GM12874 (cell line): ENCODE results near the gene RTL10.

Source experiments
- TF ChIP-seq, protein P1 (sequence below): IDR thresholded peaks from 2 replicates; pipeline ENCODE4 v1.5.1; 2011; ENCODE audit warnings: low read depth, mild to moderate bottlenecking, control low read depth, low read length, moderate library complexity; ENCODE audit not compliant: insufficient read depth

Gene RTL10

DNA sequence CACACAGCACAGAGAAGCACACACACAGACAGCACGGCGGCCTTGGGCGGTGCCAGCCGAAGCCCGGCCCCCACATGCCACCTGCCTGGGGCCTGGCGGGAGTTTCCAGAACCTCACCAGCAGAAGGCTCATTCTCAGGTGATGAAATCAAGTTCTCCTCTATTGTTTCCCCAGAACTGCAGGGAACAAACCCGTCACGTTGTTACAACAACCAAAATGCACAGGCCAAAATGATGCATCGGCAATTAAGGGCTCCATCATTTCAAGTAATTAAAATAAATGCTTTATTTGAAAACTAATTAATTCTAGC lies 30.8 kb downstream of the RTL10 start:
- TF ChIP-seq, protein P1, sequence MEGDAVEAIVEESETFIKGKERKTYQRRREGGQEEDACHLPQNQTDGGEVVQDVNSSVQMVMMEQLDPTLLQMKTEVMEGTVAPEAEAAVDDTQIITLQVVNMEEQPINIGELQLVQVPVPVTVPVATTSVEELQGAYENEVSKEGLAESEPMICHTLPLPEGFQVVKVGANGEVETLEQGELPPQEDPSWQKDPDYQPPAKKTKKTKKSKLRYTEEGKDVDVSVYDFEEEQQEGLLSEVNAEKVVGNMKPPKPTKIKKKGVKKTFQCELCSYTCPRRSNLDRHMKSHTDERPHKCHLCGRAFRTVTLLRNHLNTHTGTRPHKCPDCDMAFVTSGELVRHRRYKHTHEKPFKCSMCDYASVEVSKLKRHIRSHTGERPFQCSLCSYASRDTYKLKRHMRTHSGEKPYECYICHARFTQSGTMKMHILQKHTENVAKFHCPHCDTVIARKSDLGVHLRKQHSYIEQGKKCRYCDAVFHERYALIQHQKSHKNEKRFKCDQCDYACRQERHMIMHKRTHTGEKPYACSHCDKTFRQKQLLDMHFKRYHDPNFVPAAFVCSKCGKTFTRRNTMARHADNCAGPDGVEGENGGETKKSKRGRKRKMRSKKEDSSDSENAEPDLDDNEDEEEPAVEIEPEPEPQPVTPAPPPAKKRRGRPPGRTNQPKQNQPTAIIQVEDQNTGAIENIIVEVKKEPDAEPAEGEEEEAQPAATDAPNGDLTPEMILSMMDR: no peak

DNA sequence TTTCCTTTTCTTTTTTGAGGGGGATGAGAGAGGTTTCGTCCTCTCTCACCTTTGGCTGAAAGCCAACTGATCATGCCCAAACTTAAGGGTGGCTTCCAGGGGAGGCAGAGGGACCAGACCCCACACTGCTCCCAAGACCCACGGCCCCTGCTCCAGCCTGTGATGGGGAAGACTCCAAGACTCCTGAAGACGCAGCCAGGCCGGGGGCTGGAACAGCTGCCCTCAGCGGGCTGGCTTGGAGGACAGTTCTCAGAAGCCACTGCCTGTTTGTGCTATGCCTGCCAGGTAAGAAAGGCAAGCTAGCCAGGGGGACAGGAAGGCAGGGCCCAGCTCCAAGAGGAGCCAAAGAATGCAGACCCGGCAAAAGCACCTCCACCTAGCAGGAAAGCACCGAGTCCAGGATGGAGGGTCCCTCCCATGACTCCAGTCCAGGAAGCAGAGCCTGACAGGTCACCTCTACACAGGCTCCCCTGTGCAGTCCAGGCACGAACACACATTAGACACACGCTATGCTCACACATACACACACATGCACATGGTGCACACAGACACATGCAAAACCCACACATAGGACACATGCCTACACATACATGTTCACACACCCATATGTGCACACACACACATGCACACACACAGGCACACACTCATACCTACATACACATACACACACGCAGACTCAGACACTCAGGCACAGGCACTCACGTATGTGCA lies 31.3 kb downstream of the RTL10 start:
- TF ChIP-seq, protein P1: no peak

DNA sequence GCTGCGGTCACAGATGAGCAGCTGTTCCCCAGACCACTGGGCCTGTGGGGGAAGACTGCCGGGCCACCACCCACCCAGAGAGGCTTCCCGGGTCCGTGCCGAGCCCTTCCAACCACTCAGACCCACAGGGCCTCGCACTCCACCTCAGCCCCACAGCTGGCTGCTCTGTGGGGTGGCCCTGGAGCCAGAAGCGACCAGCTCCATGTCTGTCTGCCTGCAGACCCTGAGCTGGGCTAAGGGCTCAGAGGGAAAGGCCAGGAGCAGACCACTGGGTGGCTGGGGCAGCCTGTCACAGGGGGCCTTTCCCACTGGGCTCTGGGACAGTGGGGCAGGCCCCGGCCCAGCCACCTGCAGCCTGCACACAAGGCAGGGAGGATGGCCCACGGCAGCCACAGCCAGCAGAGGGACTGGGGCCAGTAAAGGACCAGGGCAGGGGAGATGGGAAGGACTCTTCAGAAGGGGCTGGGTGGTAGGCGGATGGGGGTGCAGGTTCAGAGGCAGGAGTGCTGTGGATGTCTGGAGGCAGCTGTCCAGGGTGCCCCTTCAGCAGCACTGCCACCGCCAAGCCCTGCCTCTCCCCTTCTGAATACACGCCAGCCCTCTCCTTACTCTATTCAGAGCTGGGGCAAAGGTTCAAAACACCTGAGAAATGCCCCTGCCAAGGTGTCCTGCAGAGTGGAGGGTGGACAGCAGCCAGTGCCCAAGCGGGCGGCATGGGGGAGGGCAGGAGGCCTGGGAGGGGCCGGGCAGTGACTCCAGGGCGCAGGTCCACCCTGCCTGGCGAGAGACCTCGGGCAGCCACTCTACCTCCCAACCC lies 32.2 kb downstream of the RTL10 start:
- TF ChIP-seq, protein P1: no peak

DNA sequence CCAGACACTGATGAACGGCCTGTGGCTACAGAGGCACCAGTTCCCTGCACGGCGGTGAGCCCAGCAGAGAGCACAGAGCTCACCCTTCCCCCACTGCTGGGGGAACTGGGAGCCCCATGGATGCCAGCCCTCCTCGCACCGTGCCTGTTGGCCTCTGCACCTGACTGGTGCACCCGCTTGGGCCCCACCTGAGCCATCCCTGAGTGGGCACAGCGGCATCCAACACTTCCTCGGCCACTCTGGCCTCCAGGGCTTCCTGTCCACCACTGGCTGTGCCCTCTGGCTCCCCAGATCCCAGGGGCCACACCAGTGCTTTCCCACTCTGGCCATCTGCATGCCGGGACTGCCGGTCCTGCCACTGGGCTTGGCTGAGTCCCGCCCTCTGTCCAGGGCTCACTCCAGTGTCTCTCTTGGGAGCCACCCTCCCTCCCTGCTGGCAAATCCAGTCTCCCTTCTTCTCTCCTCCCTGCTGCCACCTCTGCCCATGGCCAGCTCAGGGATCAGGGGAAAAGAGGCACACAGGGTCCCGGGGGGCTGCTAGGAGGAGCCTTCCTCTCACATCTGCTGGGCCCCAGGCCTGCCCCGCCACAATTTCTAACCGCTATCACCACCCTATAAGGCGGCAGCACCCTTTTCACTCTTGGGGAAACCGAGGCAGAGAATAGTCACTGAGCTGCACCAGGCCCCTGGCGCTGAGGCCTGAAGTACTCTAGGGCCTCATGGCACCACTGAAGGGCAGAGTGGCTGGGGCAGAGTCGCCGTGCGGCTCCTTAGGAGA lies 33.0 kb downstream of the RTL10 start:
- TF ChIP-seq, protein P1: no peak

- TF ChIP-seq, protein P1: no peak
Measured at GRCh38 chr22:19820880-19821522, 33.7 kb downstream of the RTL10 start.

- TF ChIP-seq, protein P1: no peak
Measured at GRCh38 chr22:19819911-19820879, 34.5 kb downstream of the RTL10 start.
